ENCODE data around the gene OMA1.
"Not testable (repeated sequence)": the region's sequence is repeated elsewhere in the genome, so short reads cannot be mapped to it uniquely, and the experiment has no call there.

The OMA1 gene

DNA sequence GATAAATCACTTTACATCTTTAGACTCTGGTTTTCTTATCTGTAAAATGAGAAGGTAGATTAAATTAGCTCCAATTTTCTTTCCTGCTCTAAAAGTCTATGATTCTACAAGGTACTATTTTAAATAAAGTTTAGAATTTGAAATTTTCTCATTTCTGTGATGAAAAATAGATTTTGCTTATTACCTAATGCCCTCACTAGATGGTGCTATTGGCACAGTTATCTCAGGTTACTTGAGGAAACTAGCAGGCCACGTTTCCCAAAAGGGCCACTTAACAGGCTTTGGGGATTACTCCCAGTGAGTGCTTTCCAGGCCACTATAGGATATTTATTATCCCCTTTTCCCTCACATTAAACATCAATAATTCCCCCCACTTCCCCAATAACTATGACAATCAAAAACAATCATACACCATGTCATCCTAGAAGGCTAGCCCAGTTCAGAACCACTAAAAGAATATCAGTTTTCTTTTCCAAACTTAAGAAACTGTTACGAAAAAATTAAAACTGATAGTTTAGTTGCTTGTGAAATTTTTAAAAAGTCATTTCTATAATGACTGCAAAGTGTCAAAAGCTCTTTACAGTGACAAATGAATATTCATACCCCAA is 30.6 kb downstream of the OMA1 start:
- no peaks in the 10 kb centered on the region for H3K9me3 Mint-ChIP-seq (ENCODE audit: low read depth)
- H3K4me1 Mint-ChIP-seq (ENCODE audit: low read depth) = peaks cover 4% of the 10 kb centered on the region
- H3K27me3 Mint-ChIP-seq = no peaks in the 10 kb centered on the region
- H3K4me3 Mint-ChIP-seq = no peak overlapping the region
- H3K27ac Mint-ChIP-seq = peak overlapping the region; percentile 75
- H3K36me3 Mint-ChIP-seq = peaks cover 18% of the 10 kb centered on the region

DNA sequence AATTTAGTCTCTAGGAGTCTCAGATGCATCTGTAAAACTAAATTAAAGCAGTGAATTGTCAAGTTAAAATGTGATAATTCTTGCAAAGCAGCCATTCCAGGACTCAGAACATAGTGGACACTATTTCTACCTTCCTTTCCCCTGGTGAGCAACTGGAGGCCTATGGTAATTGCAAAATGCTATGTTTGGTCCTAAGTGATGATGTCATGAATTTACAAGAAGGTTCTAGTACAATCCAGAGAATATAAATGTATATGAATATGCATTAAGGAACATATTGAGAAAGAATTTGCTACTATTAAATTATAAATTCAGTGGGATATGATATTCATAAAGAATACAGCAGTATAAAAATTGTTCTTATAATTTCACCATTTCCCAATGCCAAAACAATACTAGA is 32.6 kb downstream of the OMA1 start:
- H3K4me3 Mint-ChIP-seq = no peak overlapping the region
- H3K36me3 Mint-ChIP-seq = peaks cover 22% of the 10 kb centered on the region
- H3K27ac Mint-ChIP-seq = no peak overlapping the region

DNA sequence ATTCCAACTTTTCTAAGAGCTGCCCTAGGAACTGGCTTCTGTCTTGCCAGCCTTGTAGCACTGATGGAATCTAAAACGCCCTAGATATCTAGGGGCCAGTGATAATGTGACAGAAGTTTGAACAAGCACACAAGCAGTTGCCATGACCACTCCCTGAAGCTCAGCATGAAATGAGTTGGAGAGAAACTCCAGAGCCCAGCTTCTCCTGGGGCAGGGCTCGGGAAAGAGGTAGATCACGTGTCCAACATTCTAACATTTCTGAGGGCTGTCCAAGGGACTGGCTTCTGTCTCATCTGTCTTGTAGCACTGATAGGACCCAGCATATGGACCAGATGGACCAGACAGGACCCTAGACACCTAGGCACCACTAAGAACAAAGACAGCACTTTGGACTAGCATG is 37.9 kb downstream of the OMA1 start:
- Mint-ChIP-seq H3K4me1 (ENCODE audit: low read depth) (peaks cover 12% of the 10 kb centered on the region), H3K36me3 (peaks cover 41% of the 10 kb centered on the region), H3K4me3 (no peak overlapping the region), H3K27me3 (no peaks in the 10 kb centered on the region), H3K27ac (no peak overlapping the region), H3K9me3 (ENCODE audit: low read depth) (no peaks in the 10 kb centered on the region)

More for the DNA sequence above, 32.6 kb downstream of the OMA1 start:
- Mint-ChIP-seq H3K4me1 (ENCODE audit: low read depth) (peaks cover 10% of the 10 kb centered on the region), H3K27me3 (no peaks in the 10 kb centered on the region), H3K9me3 (ENCODE audit: low read depth) (no peaks in the 10 kb centered on the region)

DNA sequence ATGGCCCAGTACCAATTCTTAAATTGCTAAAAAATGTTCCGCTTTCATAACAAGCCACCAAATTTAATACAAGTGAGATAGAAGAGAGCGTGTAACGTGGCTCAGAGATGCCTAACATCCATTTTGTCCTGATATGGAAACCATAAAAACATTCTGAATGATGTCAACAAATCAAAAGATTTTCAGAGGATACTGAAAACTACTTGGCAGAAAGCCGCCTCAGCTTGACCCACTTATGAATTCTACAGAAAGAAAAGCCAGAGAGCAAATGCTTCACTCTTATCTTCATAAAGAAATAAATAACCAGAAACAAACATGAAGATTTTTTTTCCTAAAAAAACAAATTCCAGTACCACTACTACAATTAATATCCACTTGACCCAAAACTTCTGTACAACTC is 41.2 kb downstream of the OMA1 start:
- H3K27ac Mint-ChIP-seq = no peak overlapping the region
- H3K4me1 Mint-ChIP-seq (ENCODE audit: low read depth) = peaks cover 25% of the 10 kb centered on the region
- H3K9me3 Mint-ChIP-seq (ENCODE audit: low read depth) = no peaks in the 10 kb centered on the region

DNA sequence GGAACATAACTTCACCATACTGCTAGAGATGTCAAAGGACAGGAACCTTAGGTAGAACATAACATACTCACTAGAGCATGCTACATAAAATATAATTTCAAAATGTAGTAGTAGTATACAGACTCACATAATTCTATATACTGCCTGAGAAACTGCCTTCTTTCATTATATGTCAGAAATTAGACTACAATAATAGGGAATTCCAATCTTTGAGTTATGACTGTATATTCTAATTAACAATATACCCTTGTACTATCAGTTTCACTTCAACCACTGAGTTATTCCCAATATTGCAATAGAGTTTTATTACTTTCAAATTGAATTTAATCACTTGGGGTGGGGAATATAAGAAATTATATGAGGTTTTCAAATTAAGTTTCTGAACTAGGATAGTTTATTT is 44.0 kb downstream of the OMA1 start:
- peaks cover 21% of the 10 kb centered on the region for H3K4me1 Mint-ChIP-seq (ENCODE audit: low read depth)
- no peak overlapping the region for H3K4me3 Mint-ChIP-seq
- no peaks in the 10 kb centered on the region for H3K9me3 Mint-ChIP-seq (ENCODE audit: low read depth)
- H3K27me3 Mint-ChIP-seq = no peaks in the 10 kb centered on the region
- peaks cover 21% of the 10 kb centered on the region for H3K36me3 Mint-ChIP-seq
- H3K27ac Mint-ChIP-seq = no peak overlapping the region

More for the DNA sequence above, 41.2 kb downstream of the OMA1 start:
- no peaks in the 10 kb centered on the region for H3K27me3 Mint-ChIP-seq
- no peak overlapping the region for H3K4me3 Mint-ChIP-seq
- peaks cover 28% of the 10 kb centered on the region for H3K36me3 Mint-ChIP-seq

DNA sequence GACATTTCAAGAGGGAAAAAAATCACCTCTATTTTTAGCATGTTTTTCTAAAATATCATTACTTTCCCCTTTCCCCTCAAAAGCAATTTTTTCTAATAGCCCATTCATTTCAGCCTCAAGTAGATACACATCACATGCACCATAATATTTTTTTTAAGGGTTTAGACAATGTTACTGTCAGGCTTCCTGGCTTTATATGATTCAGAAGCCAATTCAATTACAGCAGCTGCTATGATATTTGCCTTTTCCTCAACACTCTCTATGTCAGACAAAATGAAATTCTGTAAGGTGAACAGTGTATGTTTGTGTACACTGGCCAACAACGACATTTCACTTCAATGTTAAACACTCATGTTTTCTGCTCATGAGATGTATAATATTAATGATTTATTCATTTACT is 46.5 kb downstream of the OMA1 start:
- H3K4me3 Mint-ChIP-seq = no peak overlapping the region
- H3K36me3 Mint-ChIP-seq = peaks cover 32% of the 10 kb centered on the region
- H3K27me3 Mint-ChIP-seq = no peaks in the 10 kb centered on the region
- H3K27ac Mint-ChIP-seq = no peak overlapping the region
- H3K9me3 Mint-ChIP-seq (ENCODE audit: low read depth) = no peaks in the 10 kb centered on the region
- peaks cover 21% of the 10 kb centered on the region for H3K4me1 Mint-ChIP-seq (ENCODE audit: low read depth)

DNA sequence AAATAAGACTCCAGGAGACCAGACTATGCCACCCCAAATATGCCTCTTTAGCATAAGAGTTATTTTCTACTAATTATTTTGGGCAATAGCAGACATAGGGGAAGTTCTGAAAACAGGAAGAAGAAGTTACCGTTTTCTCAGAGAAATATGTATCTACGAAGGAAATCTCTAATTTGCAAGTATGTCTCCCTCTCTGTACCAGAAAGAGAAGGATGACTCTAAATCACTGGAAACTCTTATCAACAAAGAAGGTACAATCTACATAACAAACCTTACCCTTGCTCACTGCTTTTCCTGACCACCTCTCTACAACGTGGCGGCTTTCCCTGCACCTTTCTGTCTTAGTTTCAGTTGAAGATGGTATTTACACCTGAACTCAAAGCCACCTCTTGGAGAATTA is 49.0 kb downstream of the OMA1 start:
- no peaks in the 10 kb centered on the region for H3K27me3 Mint-ChIP-seq
- peaks cover 13% of the 10 kb centered on the region for H3K4me1 Mint-ChIP-seq (ENCODE audit: low read depth)
- no peak overlapping the region for H3K27ac Mint-ChIP-seq
- no peak overlapping the region for H3K4me3 Mint-ChIP-seq
- no peaks in the 10 kb centered on the region for H3K9me3 Mint-ChIP-seq (ENCODE audit: low read depth)
- H3K36me3 Mint-ChIP-seq = peaks cover 20% of the 10 kb centered on the region

DNA sequence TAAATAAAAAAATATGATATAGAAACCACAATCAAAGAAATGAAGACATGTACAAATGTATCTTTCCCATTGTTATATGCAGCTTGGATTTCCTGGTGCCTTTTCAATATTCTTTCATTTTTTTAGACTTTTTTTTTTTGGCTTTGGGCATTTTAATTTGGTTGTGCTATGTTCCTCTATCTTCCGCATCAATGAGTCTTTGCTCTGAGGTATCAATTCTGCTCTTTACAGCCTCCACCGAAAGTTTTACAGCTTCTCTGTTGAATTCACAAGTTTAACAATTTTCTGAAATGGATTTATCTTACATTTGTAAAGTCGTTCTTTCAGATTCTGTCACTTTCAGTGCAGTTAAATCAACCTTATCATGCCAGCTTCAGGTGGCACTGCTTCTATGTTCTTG is 50.5 kb downstream of the OMA1 start:
- H3K4me1 Mint-ChIP-seq (ENCODE audit: low read depth) = peaks cover 8% of the 10 kb centered on the region
- H3K27me3 Mint-ChIP-seq = no peaks in the 10 kb centered on the region
- no peaks in the 10 kb centered on the region for H3K9me3 Mint-ChIP-seq (ENCODE audit: low read depth)
- H3K36me3 Mint-ChIP-seq = peaks cover 19% of the 10 kb centered on the region
- H3K27ac Mint-ChIP-seq = no peak overlapping the region
- no peak overlapping the region for H3K4me3 Mint-ChIP-seq

DNA sequence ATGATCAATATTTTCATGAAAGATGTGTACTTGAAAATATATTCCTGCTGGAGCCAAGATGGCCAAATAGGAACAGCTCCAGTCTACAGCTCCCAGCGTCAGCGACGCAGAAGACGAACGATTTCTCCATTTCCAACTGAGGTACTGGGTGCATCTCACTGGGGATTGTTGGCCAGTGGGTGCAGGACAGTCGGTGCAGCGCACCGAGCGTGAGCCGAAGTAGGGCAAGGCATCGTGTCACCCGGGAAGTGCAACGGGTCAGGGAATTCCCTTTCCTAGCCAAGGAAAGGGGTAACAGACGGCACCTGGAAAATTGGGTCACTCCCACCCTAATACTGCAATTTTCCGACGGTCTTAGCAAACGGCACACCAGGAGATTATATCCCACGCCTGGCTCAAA is 57.6 kb downstream of the OMA1 start:
- not testable (repeated sequence) for H3K9me3 Mint-ChIP-seq (ENCODE audit: low read depth); H3K27ac Mint-ChIP-seq
- H3K36me3 Mint-ChIP-seq = peaks cover 26% of the 10 kb centered on the region

DNA sequence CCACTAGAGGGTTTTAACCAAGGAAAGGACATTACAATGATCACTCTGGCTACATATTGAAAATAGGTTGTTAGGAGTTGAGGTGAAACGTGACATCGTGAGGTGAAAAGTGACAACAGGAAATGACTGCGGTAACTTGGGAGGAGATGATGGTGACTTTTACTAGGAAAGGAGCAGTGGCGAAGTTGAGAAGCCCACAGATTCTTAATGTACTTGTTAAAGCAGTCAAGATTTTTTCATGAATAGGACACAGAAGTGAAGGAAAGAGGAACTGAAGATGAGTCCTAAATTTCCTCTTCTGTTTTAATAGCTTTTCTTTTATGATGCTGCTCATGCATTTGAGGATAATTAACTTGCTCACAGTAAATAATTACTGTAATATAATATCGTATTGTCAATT is 59.5 kb downstream of the OMA1 start:
- H3K27ac Mint-ChIP-seq = peak overlapping the region; percentile 4
- H3K36me3 Mint-ChIP-seq = peaks cover 30% of the 10 kb centered on the region

More for the DNA sequence above, 57.6 kb downstream of the OMA1 start:
- not testable (repeated sequence) for H3K4me1 Mint-ChIP-seq (ENCODE audit: low read depth); H3K4me3 Mint-ChIP-seq; H3K27me3 Mint-ChIP-seq

DNA sequence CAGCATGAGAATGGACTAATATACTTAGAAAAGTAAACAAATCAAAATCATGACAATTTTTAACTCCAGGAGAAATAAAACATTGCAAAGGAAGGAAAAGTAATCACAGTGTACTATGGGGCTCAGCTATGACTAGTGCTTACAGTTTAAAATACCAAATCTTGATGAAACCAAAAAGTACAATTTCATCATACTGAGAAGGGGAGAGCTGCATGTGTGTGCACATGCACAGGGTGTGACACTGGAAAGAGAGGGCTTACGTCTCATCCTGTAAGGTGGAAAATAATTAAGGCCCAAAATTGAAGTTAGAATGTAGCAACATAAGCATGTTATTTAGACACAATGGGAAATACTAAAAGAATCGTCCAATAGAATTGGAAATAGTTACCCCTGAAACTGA is 64.6 kb downstream of the OMA1 start:
- Mint-ChIP-seq H3K36me3 (peaks cover 45% of the 10 kb centered on the region), H3K27ac (no peak overlapping the region), H3K9me3 (ENCODE audit: low read depth) (no peaks in the 10 kb centered on the region)

More for the DNA sequence above, 59.5 kb downstream of the OMA1 start:
- Mint-ChIP-seq H3K9me3 (ENCODE audit: low read depth) (no peaks in the 10 kb centered on the region), H3K4me1 (ENCODE audit: low read depth) (peaks cover 5% of the 10 kb centered on the region), H3K4me3 (no peak overlapping the region), H3K27me3 (no peaks in the 10 kb centered on the region)

DNA sequence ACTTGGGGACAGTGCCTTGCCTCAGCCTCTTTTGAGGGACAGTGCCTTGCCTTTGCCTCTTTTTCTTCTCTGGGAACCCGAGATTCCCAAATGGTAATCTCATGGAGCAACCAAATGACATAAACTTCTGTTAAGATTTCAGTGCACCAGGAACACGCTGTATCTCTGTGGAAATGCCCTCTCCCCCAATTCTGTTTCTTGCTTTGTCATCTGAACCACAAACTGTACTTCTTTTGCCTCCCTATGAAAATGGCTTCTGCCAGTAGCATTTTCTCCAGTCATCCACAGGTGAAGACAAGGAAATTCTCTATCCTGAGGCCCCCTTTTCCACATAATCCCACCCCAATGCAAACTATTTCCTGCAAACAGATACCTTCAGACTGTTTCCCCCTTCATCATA is 66.3 kb downstream of the OMA1 start:
- Mint-ChIP-seq H3K27ac (no peak overlapping the region), H3K4me3 (no peak overlapping the region), H3K4me1 (ENCODE audit: low read depth) (peaks cover 4% of the 10 kb centered on the region), H3K36me3 (peaks cover 35% of the 10 kb centered on the region), H3K9me3 (ENCODE audit: low read depth) (no peaks in the 10 kb centered on the region), H3K27me3 (no peaks in the 10 kb centered on the region)

More for the DNA sequence above, 64.6 kb downstream of the OMA1 start:
- H3K4me3 Mint-ChIP-seq = no peak overlapping the region
- H3K27me3 Mint-ChIP-seq = no peaks in the 10 kb centered on the region
- H3K4me1 Mint-ChIP-seq (ENCODE audit: low read depth) = peaks cover 4% of the 10 kb centered on the region

DNA sequence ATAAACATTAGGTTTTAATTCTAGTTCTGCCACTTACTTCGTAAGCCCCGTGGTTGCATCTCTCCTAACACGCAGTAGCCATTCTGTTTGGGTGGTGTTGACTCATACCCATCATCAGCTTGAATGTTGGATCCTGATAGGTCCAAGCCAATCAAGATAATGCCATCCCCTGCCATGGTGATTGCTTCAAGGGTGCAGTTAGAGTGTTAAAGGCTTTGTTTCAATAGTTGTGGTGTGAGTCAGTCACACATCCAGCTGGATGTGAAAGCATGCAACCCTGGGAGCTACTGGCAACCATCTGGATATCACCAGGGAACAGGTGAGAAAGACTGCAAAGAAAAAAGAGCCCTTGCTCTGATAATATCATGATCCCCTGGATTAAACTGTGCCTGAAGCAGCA is 69.1 kb downstream of the OMA1 start:
- H3K4me1 Mint-ChIP-seq (ENCODE audit: low read depth) = peaks cover 4% of the 10 kb centered on the region
- no peaks in the 10 kb centered on the region for H3K27me3 Mint-ChIP-seq
- no peaks in the 10 kb centered on the region for H3K9me3 Mint-ChIP-seq (ENCODE audit: low read depth)
- H3K27ac Mint-ChIP-seq = no peak overlapping the region
- H3K4me3 Mint-ChIP-seq = no peak overlapping the region
- H3K36me3 Mint-ChIP-seq = peaks cover 28% of the 10 kb centered on the region

DNA sequence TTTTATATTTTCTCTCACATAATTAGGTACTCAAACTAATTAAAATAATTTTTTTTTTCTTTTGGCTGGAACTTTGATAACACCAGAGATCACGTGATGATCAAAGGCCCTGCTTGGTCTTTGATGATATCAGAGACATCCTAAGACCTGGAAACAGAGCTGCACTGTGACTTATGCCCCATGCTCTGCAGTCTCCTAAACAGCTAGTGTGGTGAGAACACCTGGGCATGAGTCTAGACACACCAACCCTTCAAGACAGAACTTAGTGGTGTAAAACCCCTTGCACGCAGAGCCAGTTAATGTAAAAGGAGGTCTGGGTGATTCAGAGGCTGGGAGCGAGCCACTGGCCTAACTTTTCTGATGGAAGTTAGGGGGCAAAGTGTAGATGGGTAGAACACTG is 70.3 kb downstream of the OMA1 start:
- H3K4me3 Mint-ChIP-seq = no peak overlapping the region
- no peak overlapping the region for H3K27ac Mint-ChIP-seq
- no peaks in the 10 kb centered on the region for H3K27me3 Mint-ChIP-seq
- H3K36me3 Mint-ChIP-seq = peaks cover 23% of the 10 kb centered on the region
- peaks cover 4% of the 10 kb centered on the region for H3K4me1 Mint-ChIP-seq (ENCODE audit: low read depth)
- H3K9me3 Mint-ChIP-seq (ENCODE audit: low read depth) = no peaks in the 10 kb centered on the region

DNA sequence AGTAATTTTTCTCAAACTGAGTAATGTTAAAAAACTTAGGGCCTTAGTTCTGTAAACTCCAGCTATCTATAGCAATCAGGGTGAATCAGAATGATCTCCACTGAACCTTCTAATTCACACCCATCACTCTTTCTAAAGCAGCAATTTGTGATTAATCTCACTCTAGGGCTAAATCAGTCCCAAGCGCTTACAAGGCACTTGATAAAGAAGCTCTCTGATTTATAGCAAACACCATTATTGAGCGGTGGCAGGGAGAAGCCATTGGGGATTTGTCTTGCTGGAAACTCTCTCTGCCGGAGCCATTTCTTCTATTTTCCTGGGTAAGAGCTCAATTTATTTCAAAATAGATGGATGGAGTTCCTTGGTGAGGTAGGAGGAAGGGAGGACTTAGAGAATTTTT is 77.0 kb downstream of the OMA1 start:
- Mint-ChIP-seq H3K27me3 (no peaks in the 10 kb centered on the region), H3K27ac (no peak overlapping the region), H3K36me3 (peaks cover 7% of the 10 kb centered on the region), H3K4me1 (ENCODE audit: low read depth) (no peaks in the 10 kb centered on the region), H3K4me3 (no peak overlapping the region), H3K9me3 (ENCODE audit: low read depth) (no peaks in the 10 kb centered on the region)

DNA sequence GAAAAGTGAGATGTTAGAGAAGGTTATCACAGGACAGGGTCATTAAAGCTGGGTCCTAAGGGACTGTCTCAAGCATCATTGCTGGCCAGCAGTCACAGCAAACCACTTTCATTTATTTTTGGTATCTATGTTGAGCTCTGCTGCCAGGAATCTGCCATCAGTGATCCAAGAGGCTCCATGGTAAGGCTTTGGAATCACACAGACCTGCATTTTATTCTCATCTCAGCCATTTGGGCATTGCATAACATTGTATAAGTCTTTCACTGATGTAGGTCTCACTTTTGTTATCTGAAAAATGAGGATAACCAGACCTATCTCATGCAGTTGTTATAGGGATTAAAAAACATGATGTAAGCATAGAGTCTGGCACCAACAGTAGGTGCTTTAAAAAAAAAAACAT is 77.5 kb downstream of the OMA1 start:
- H3K4me1 Mint-ChIP-seq (ENCODE audit: low read depth) = no peaks in the 10 kb centered on the region
- H3K27me3 Mint-ChIP-seq = no peaks in the 10 kb centered on the region
- peaks cover 7% of the 10 kb centered on the region for H3K36me3 Mint-ChIP-seq
- H3K9me3 Mint-ChIP-seq (ENCODE audit: low read depth) = no peaks in the 10 kb centered on the region
- H3K4me3 Mint-ChIP-seq = no peak overlapping the region
- no peak overlapping the region for H3K27ac Mint-ChIP-seq
